ENCODE measurements around the gene FAF1. TPM values are rescaled to one million over a fixed set of nuclear protein-coding genes. Genes with fewer than 3 reads are reported as not detected.
A peak's percentile ranks its signal among the peaks of the same experiment; 100 is the strongest.

FAF1 gene
- total RNA-seq, 2 experiments from 2014 or later = 42.3 to 114 TPM

- H3K4me3 ChIP-seq (ENCODE audit: low read depth, low read length, poor library complexity, severe bottlenecking) = no peak overlapping the region
- H3K9me2 ChIP-seq (ENCODE audit: insufficient read depth, low read length) = no peaks in the 10 kb centered on the region
- H4K20me1 ChIP-seq (ENCODE audit: insufficient read depth, low read length) = no peaks in the 10 kb centered on the region
- H3K79me2 ChIP-seq (ENCODE audit: insufficient read depth, low read depth, low read length) = no peaks in the 10 kb centered on the region
- CTCF ChIA-PET (ENCODE audit: unreplicated experiment) = no interaction called here
- H3K36me3 ChIP-seq (ENCODE audit: insufficient read depth, low read length) = peaks cover 9% of the 10 kb centered on the region; the same call in 1 of the 2 replicates
- H3K27ac ChIP-seq (ENCODE audit: low read depth, low read length, poor library complexity, severe bottlenecking) = no peak overlapping the region
- BruUV-seq (replicated peaks) = no TSS peak
- no peaks in the 10 kb centered on the region for H3K4me1 ChIP-seq (ENCODE audit: insufficient read depth, low read length, poor library complexity, severe bottlenecking)
- no peak for DNase-seq (ENCODE audit: low spot score)
- POLR2A ChIA-PET = no interaction called here
- no peaks in the 10 kb centered on the region for H3K9me3 ChIP-seq (ENCODE audit: low read length)
- H3K4me2 ChIP-seq (ENCODE audit: low read length) = no peak overlapping the region
- intact Hi-C loops (cut with micrococcal nuclease; ENCODE audit: unreplicated experiment) = no loop called here
- no peak for TF ChIP-seq EZH2phosphoT487 (IDR thresholded peaks at IDR 0.05; ENCODE audit: borderline replicate concordance, low read depth, low read length)
- TF ChIP-seq, protein P1, sequence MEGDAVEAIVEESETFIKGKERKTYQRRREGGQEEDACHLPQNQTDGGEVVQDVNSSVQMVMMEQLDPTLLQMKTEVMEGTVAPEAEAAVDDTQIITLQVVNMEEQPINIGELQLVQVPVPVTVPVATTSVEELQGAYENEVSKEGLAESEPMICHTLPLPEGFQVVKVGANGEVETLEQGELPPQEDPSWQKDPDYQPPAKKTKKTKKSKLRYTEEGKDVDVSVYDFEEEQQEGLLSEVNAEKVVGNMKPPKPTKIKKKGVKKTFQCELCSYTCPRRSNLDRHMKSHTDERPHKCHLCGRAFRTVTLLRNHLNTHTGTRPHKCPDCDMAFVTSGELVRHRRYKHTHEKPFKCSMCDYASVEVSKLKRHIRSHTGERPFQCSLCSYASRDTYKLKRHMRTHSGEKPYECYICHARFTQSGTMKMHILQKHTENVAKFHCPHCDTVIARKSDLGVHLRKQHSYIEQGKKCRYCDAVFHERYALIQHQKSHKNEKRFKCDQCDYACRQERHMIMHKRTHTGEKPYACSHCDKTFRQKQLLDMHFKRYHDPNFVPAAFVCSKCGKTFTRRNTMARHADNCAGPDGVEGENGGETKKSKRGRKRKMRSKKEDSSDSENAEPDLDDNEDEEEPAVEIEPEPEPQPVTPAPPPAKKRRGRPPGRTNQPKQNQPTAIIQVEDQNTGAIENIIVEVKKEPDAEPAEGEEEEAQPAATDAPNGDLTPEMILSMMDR (conservative IDR thresholded peaks at IDR 0.05; ENCODE audit: low read length) = no peak
- no peak overlapping the region for H2AFZ ChIP-seq (ENCODE audit: low read length)
Observed at GRCh38 chr1:50542362-50542761, 417.7 kb downstream of the FAF1 start.

DNA sequence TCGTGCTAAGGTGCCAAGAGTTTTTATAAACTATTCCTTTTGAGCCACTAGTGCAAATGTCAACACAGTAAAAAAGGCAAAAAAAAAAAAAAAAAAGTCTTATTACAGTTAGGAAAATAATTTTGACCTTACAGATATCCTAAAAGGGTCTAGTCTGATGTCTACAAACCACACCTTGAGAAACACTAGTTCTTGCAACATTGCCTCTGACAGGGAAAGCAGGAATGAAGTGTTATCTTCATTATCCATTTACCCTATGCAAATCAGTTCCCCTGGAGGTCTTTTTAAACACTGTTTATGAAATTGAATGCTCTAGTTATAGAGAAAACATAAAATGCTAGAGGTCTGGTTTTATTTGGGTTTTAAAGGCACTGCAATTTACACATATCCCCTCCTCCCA is 421.6 kb downstream of the FAF1 start:
- TF ChIP-seq, protein P1 (conservative IDR thresholded peaks at IDR 0.05; ENCODE audit: low read length) = no peak
- no peak for TF ChIP-seq EZH2phosphoT487 (IDR thresholded peaks at IDR 0.05; ENCODE audit: borderline replicate concordance, low read depth, low read length)
- POLR2A ChIA-PET = interaction anchor here (0.5 kb wide), 1 partner anchor 35 kb away, joined by 3 read pairs; no protein-coding TSS in a partner anchor

GRCh38 chr1:50531601-50532000 is 428.5 kb downstream of the FAF1 start:
- no peaks in the 10 kb centered on the region for H4K20me1 ChIP-seq (ENCODE audit: insufficient read depth, low read length)
- no peak overlapping the region for H3K4me2 ChIP-seq (ENCODE audit: low read length)
- intact Hi-C loops (cut with micrococcal nuclease; ENCODE audit: unreplicated experiment) = no loop called here
- H3K4me1 ChIP-seq (ENCODE audit: insufficient read depth, low read length, poor library complexity, severe bottlenecking) = no peaks in the 10 kb centered on the region
- H3K79me2 ChIP-seq (ENCODE audit: insufficient read depth, low read depth, low read length) = no peaks in the 10 kb centered on the region
- POLR2A ChIA-PET = interaction anchor here (0.7 kb wide), 1 partner anchor 22 kb away, joined by 3 read pairs; no protein-coding TSS in a partner anchor
- no peak for DNase-seq (ENCODE audit: low spot score)
- BruUV-seq (replicated peaks) = no TSS peak
- CTCF ChIA-PET (ENCODE audit: unreplicated experiment) = no interaction called here
- TF ChIP-seq EZH2phosphoT487 (IDR thresholded peaks at IDR 0.05; ENCODE audit: borderline replicate concordance, low read depth, low read length) = no peak
- TF ChIP-seq, protein P1 (conservative IDR thresholded peaks at IDR 0.05; ENCODE audit: low read length) = no peak
- no peak overlapping the region for H3K4me3 ChIP-seq (ENCODE audit: low read depth, low read length, poor library complexity, severe bottlenecking)
- no peak overlapping the region for H3K27ac ChIP-seq (ENCODE audit: low read depth, low read length, poor library complexity, severe bottlenecking)
- H3K9me2 ChIP-seq (ENCODE audit: insufficient read depth, low read length) = no peaks in the 10 kb centered on the region
- H3K36me3 ChIP-seq (ENCODE audit: insufficient read depth, low read length) = peaks cover 46% of the 10 kb centered on the region
- no peak overlapping the region for H2AFZ ChIP-seq (ENCODE audit: low read length)
- H3K9me3 ChIP-seq (ENCODE audit: low read length) = no peaks in the 10 kb centered on the region

More for the DNA sequence above, 421.6 kb downstream of the FAF1 start:
- no peak overlapping the region for H3K4me3 ChIP-seq (ENCODE audit: low read depth, low read length, poor library complexity, severe bottlenecking)
- H3K27ac ChIP-seq (ENCODE audit: low read depth, low read length, poor library complexity, severe bottlenecking) = no peak overlapping the region
- BruUV-seq (replicated peaks) = TSS peak; percentile 8
- no peak for DNase-seq (ENCODE audit: low spot score)
- no peak overlapping the region for H3K4me2 ChIP-seq (ENCODE audit: low read length)
- H3K36me3 ChIP-seq (ENCODE audit: insufficient read depth, low read length) = peaks cover 17% of the 10 kb centered on the region; the same call in 1 of the 2 replicates
- no peaks in the 10 kb centered on the region for H3K9me2 ChIP-seq (ENCODE audit: insufficient read depth, low read length)
- H2AFZ ChIP-seq (ENCODE audit: low read length) = no peak overlapping the region
- CTCF ChIA-PET (ENCODE audit: unreplicated experiment) = no interaction called here
- no peaks in the 10 kb centered on the region for H3K9me3 ChIP-seq (ENCODE audit: low read length)
- intact Hi-C loops (cut with micrococcal nuclease; ENCODE audit: unreplicated experiment) = no loop called here
- H3K79me2 ChIP-seq (ENCODE audit: insufficient read depth, low read depth, low read length) = no peaks in the 10 kb centered on the region
- no peaks in the 10 kb centered on the region for H3K4me1 ChIP-seq (ENCODE audit: insufficient read depth, low read length, poor library complexity, severe bottlenecking)
- no peaks in the 10 kb centered on the region for H4K20me1 ChIP-seq (ENCODE audit: insufficient read depth, low read length)

All from OCI-LY7 (cell line).